Breast epithelium (tissue), 3 donors: ENCODE results near the gene AP5Z1.

ENCODE experiments used
- CTCF ChIP-seq, 3 donors: fragments of 450-650 bp; IDR thresholded peaks; one replicate each; pipeline ENCODE4 v1.5.1; 2016 to 2017; ENCODE audit warnings: antibody characterized with exemption in 3 of 3, mild to moderate bottlenecking in 3 of 3, moderate library complexity in 3 of 3
- POLR2A ChIP-seq: fragments of 450-650 bp; IDR thresholded peaks from one replicate; pipeline ENCODE4 v1.6.1; 2016; ENCODE audit warnings: antibody characterized with exemption, mild to moderate bottlenecking, moderate library complexity
- POLR2AphosphoS5 ChIP-seq, 3 donors: sonication (generic); formaldehyde crosslinking; IDR thresholded peaks; one replicate each; pipeline ENCODE4 v1.6.1; 2017; ENCODE audit warnings: antibody characterized with exemption in 3 of 3

GRCh38 chr7:4807598-4808016 is 32.2 kb downstream of the AP5Z1 start:
- no peak for TF ChIP-seq CTCF (IDR thresholded peaks at IDR 0.05)
- no peak for TF ChIP-seq POLR2A
- TF ChIP-seq POLR2AphosphoS5 (IDR thresholded peaks at IDR 0.05), result no peak
